HUES6 (cell line): ENCODE data around the gene CACNA2D3.

Experiments used
- H3K27ac ChIP-seq: 2 replicates; pipeline ENCODE4 v1.7.0; 2013; ENCODE audit warnings: low read depth, mild to moderate bottlenecking, low read length, inconsistent platforms
- H3K27me3 ChIP-seq: 2 replicates; pipeline ENCODE4 v1.6.1; 2013; ENCODE audit warnings: low read length; ENCODE audit not compliant: control insufficient read depth, insufficient read depth
- H3K36me3 ChIP-seq: 2 replicates; pipeline ENCODE4 v1.6.1; 2013; ENCODE audit warnings: low read length; ENCODE audit not compliant: control insufficient read depth, insufficient read depth
- H3K4me1 ChIP-seq: 2 replicates; pipeline ENCODE4 v1.6.1; 2013; ENCODE audit warnings: low read length; ENCODE audit not compliant: control insufficient read depth, insufficient read depth
- H3K4me3 ChIP-seq: 2 replicates; pipeline ENCODE4 v1.5.1; 2013; ENCODE audit warnings: low read depth, low read length
- H3K9ac ChIP-seq: one replicate; pipeline ENCODE4 v1.6.1; 2013; ENCODE audit warnings: mild to moderate bottlenecking, low read length
- H3K9me3 ChIP-seq: 2 replicates; pipeline ENCODE4 v1.6.1; 2013; ENCODE audit warnings: low read depth, low read length; ENCODE audit not compliant: control insufficient read depth, insufficient read depth

Gene CACNA2D3

GRCh38 chr3:54273791-54274190 lies 151.4 kb downstream of the CACNA2D3 start:
- H3K27ac ChIP-seq: no peak overlapping the region
- no peak overlapping the region for H3K4me3 ChIP-seq
- no peaks in the 10 kb centered on the region for H3K36me3 ChIP-seq
- no peaks in the 10 kb centered on the region for H3K9me3 ChIP-seq
- H3K9ac ChIP-seq: no peak overlapping the region
- H3K27me3 ChIP-seq: no peaks in the 10 kb centered on the region
- H3K4me1 ChIP-seq: no peaks in the 10 kb centered on the region; the same call in 1 of the 2 replicates

- Histone ChIP-seq H3K4me1 (no peaks in the 10 kb centered on the region; the same call in 1 of the 2 replicates), H3K9me3 (no peaks in the 10 kb centered on the region), H3K9ac (no peak overlapping the region)
Measured at GRCh38 chr3:54274607-54275006, 152.3 kb downstream of the CACNA2D3 start.

GRCh38 chr3:54279005-54279583 lies 156.7 kb downstream of the CACNA2D3 start:
- Histone ChIP-seq H3K4me1 (no peaks in the 10 kb centered on the region; the same call in 1 of the 2 replicates), H3K9ac (no peak overlapping the region), H3K27me3 (no peaks in the 10 kb centered on the region), H3K9me3 (no peaks in the 10 kb centered on the region), H3K4me3 (no peak overlapping the region), H3K36me3 (no peaks in the 10 kb centered on the region), H3K27ac (no peak overlapping the region)

More at GRCh38 chr3:54274607-54275006, 152.3 kb downstream of the CACNA2D3 start:
- no peaks in the 10 kb centered on the region for H3K36me3 ChIP-seq
- no peaks in the 10 kb centered on the region for H3K27me3 ChIP-seq
- no peak overlapping the region for H3K27ac ChIP-seq
- H3K4me3 ChIP-seq: no peak overlapping the region

- no peak overlapping the region for H3K9ac ChIP-seq
- H3K27ac ChIP-seq: no peak overlapping the region
- H3K4me3 ChIP-seq: no peak overlapping the region
- no peaks in the 10 kb centered on the region for H3K4me1 ChIP-seq
- H3K9me3 ChIP-seq: peaks cover 8% of the 10 kb centered on the region; the same call in 1 of the 2 replicates
- no peaks in the 10 kb centered on the region for H3K27me3 ChIP-seq
- H3K36me3 ChIP-seq: no peaks in the 10 kb centered on the region
Measured at GRCh38 chr3:54283470-54283869, 161.1 kb downstream of the CACNA2D3 start.

- Histone ChIP-seq H3K27me3 (no peaks in the 10 kb centered on the region), H3K9me3 (no peaks in the 10 kb centered on the region), H3K36me3 (no peaks in the 10 kb centered on the region), H3K9ac (no peak overlapping the region), H3K4me3 (no peak overlapping the region), H3K4me1 (peaks cover 7% of the 10 kb centered on the region; the same call in 1 of the 2 replicates), H3K27ac (no peak overlapping the region)
Measured at GRCh38 chr3:54294214-54294613, 171.9 kb downstream of the CACNA2D3 start.

- no peaks in the 10 kb centered on the region for H3K9me3 ChIP-seq
- H3K4me1 ChIP-seq: peaks cover 7% of the 10 kb centered on the region; the same call in 1 of the 2 replicates
- no peaks in the 10 kb centered on the region for H3K36me3 ChIP-seq
- no peak overlapping the region for H3K27ac ChIP-seq
- no peak overlapping the region for H3K4me3 ChIP-seq
- H3K9ac ChIP-seq: no peak overlapping the region
- H3K27me3 ChIP-seq: no peaks in the 10 kb centered on the region
Measured at GRCh38 chr3:54296531-54296930, 174.2 kb downstream of the CACNA2D3 start.

- Histone ChIP-seq H3K27me3 (no peaks in the 10 kb centered on the region), H3K9me3 (no peaks in the 10 kb centered on the region), H3K4me3 (no peak overlapping the region), H3K4me1 (peaks cover 2% of the 10 kb centered on the region; the same call in 1 of the 2 replicates), H3K36me3 (no peaks in the 10 kb centered on the region), H3K9ac (no peak overlapping the region), H3K27ac (no peak overlapping the region)
Measured at GRCh38 chr3:54299169-54299935, 177.0 kb downstream of the CACNA2D3 start.

GRCh38 chr3:54303517-54304375 lies 181.4 kb downstream of the CACNA2D3 start:
- Histone ChIP-seq H3K36me3 (no peaks in the 10 kb centered on the region), H3K4me1 (no peaks in the 10 kb centered on the region), H3K27ac (no peak overlapping the region), H3K9me3 (no peaks in the 10 kb centered on the region), H3K4me3 (no peak overlapping the region), H3K27me3 (no peaks in the 10 kb centered on the region), H3K9ac (no peak overlapping the region)

GRCh38 chr3:54304877-54305276 lies 182.5 kb downstream of the CACNA2D3 start:
- H3K27me3 ChIP-seq: no peaks in the 10 kb centered on the region
- no peak overlapping the region for H3K27ac ChIP-seq
- no peak overlapping the region for H3K4me3 ChIP-seq
- H3K36me3 ChIP-seq: no peaks in the 10 kb centered on the region
- H3K9ac ChIP-seq: no peak overlapping the region
- H3K9me3 ChIP-seq: no peaks in the 10 kb centered on the region
- H3K4me1 ChIP-seq: no peaks in the 10 kb centered on the region

- H3K4me3 ChIP-seq: no peak overlapping the region
- no peaks in the 10 kb centered on the region for H3K9me3 ChIP-seq
- no peak overlapping the region for H3K27ac ChIP-seq
- H3K4me1 ChIP-seq: no peaks in the 10 kb centered on the region
- no peaks in the 10 kb centered on the region for H3K27me3 ChIP-seq
- no peaks in the 10 kb centered on the region for H3K36me3 ChIP-seq
- H3K9ac ChIP-seq: no peak overlapping the region
Measured at GRCh38 chr3:54305409-54306099, 183.2 kb downstream of the CACNA2D3 start.
